ENCODE measurements around the gene HDAC11.

The HDAC11 gene

GRCh38 chr3:13522236-13522635, 42.1 kb downstream of the HDAC11 start:
- no peak for DNase-seq (ENCODE audit: low read depth in 2 of 2, low spot score in 1 of 2)

GRCh38 chr3:13524979-13525669, 45.0 kb downstream of the HDAC11 start:
- no peak for DNase-seq (ENCODE audit: low read depth in 2 of 2, low spot score in 1 of 2)

- no peak for DNase-seq (ENCODE audit: low read depth in 2 of 2, low spot score in 1 of 2)
Observed at GRCh38 chr3:13525827-13526625, 45.9 kb downstream of the HDAC11 start.

GRCh38 chr3:13526626-13526949, 46.5 kb downstream of the HDAC11 start:
- DNase-seq (ENCODE audit: low read depth in 2 of 2, low spot score in 1 of 2) = no peak

GRCh38 chr3:13528217-13528867, 48.2 kb downstream of the HDAC11 start:
- no peak for DNase-seq (ENCODE audit: low read depth in 2 of 2, low spot score in 1 of 2)

GRCh38 chr3:13529196-13530112, 49.3 kb downstream of the HDAC11 start:
- no peak for DNase-seq (ENCODE audit: low read depth in 2 of 2, low spot score in 1 of 2)

- no peak for DNase-seq (ENCODE audit: low read depth in 2 of 2, low spot score in 1 of 2)
Observed at GRCh38 chr3:13530241-13531009, 50.3 kb downstream of the HDAC11 start.

GRCh38 chr3:13532085-13532484, 52.0 kb downstream of the HDAC11 start:
- DNase-seq (ENCODE audit: low read depth in 2 of 2, low spot score in 1 of 2) = no peak

- DNase-seq (ENCODE audit: low read depth in 2 of 2, low spot score in 1 of 2) = no peak
Observed at GRCh38 chr3:13532631-13533030, 52.5 kb downstream of the HDAC11 start.

GRCh38 chr3:13533885-13534301, 53.8 kb downstream of the HDAC11 start:
- DNase-seq (ENCODE audit: low read depth in 2 of 2, low spot score in 1 of 2) = no peak

GRCh38 chr3:13535526-13535875, 55.4 kb downstream of the HDAC11 start:
- no peak for DNase-seq (ENCODE audit: low read depth in 2 of 2, low spot score in 1 of 2)

GRCh38 chr3:13535905-13536304, 55.8 kb downstream of the HDAC11 start:
- DNase-seq (ENCODE audit: low read depth in 2 of 2, low spot score in 1 of 2) = no peak

GRCh38 chr3:13536432-13536831, 56.3 kb downstream of the HDAC11 start:
- no peak for DNase-seq (ENCODE audit: low read depth in 2 of 2, low spot score in 1 of 2)

GRCh38 chr3:13536832-13537231, 56.7 kb downstream of the HDAC11 start:
- no peak for DNase-seq (ENCODE audit: low read depth in 2 of 2, low spot score in 1 of 2)

GRCh38 chr3:13537244-13537908, 57.3 kb downstream of the HDAC11 start:
- DNase-seq (ENCODE audit: low read depth in 2 of 2, low spot score in 1 of 2) = no peak

GRCh38 chr3:13537909-13538296, 57.8 kb downstream of the HDAC11 start:
- no peak for DNase-seq (ENCODE audit: low read depth in 2 of 2, low spot score in 1 of 2)

- DNase-seq (ENCODE audit: low read depth in 2 of 2, low spot score in 1 of 2) = no peak
Observed at GRCh38 chr3:13538520-13539291, 58.6 kb downstream of the HDAC11 start.

- no peak for DNase-seq (ENCODE audit: low read depth in 2 of 2, low spot score in 1 of 2)
Observed at GRCh38 chr3:13539292-13539638, 59.2 kb downstream of the HDAC11 start.

- no peak for DNase-seq (ENCODE audit: low read depth in 2 of 2, low spot score in 1 of 2)
Observed at GRCh38 chr3:13539671-13540070, 59.6 kb downstream of the HDAC11 start.

Measured in stimulated activated CD8-positive, alpha-beta memory T cell treated with anti-CD3 and anti-CD28 coated beads, Interleukin-4, amount 100 ng/mL, for 4 hours (primary cell).